NCI-H774 (cell line): Measurements from ENCODE around the gene BPIFB2.

ENCODE experiments used
- DNase-seq: peaks from one replicate; lab custom pipeline; 2025; lab: John Stamatoyannopoulos, UW

Gene BPIFB2

GRCh38 chr20:33022694-33023438 is 15.4 kb downstream of the BPIFB2 start:
- no peak for DNase-seq

- DNase-seq, result no peak
Observed at GRCh38 chr20:33023439-33024242, 16.1 kb downstream of the BPIFB2 start.

GRCh38 chr20:33024243-33024560 is 16.7 kb downstream of the BPIFB2 start:
- no peak for DNase-seq

GRCh38 chr20:33024609-33025317 is 17.3 kb downstream of the BPIFB2 start:
- no peak for DNase-seq

GRCh38 chr20:33025318-33025876 is 17.9 kb downstream of the BPIFB2 start:
- DNase-seq, result no peak

GRCh38 chr20:33026072-33026778 is 18.7 kb downstream of the BPIFB2 start:
- DNase-seq, result no peak

- DNase-seq, result no peak
Observed at GRCh38 chr20:33026779-33027759, 19.6 kb downstream of the BPIFB2 start.

- no peak for DNase-seq
Observed at GRCh38 chr20:33027769-33028751, 20.6 kb downstream of the BPIFB2 start.

GRCh38 chr20:33028875-33029274 is 21.4 kb downstream of the BPIFB2 start:
- DNase-seq, result no peak

- no peak for DNase-seq
Observed at GRCh38 chr20:33030076-33030475, 22.6 kb downstream of the BPIFB2 start.

GRCh38 chr20:33030569-33030968 is 23.1 kb downstream of the BPIFB2 start:
- DNase-seq, result no peak

GRCh38 chr20:33031531-33031930 is 24.0 kb downstream of the BPIFB2 start, which contains the start of gene BPIFB6:
TSS of gene BPIFB6 (plus strand) at chr20:33031648. CDS start at chr20:33031648, 0 bp downstream.
- DNase-seq, result no peak

GRCh38 chr20:33032555-33032954 is 25.1 kb downstream of the BPIFB2 start:
- no peak for DNase-seq

GRCh38 chr20:33033381-33033780 is 25.9 kb downstream of the BPIFB2 start:
- DNase-seq, result no peak

- DNase-seq, result no peak
Observed at GRCh38 chr20:33034115-33034514, 26.6 kb downstream of the BPIFB2 start.

GRCh38 chr20:33034901-33035492 is 27.5 kb downstream of the BPIFB2 start:
- no peak for DNase-seq

- DNase-seq, result no peak
Observed at GRCh38 chr20:33037456-33037855, 30.0 kb downstream of the BPIFB2 start.

- DNase-seq, result no peak
Observed at GRCh38 chr20:33038243-33038642, 30.7 kb downstream of the BPIFB2 start.

GRCh38 chr20:33042430-33042829 is 34.9 kb downstream of the BPIFB2 start:
- no peak for DNase-seq
